ENCODE results near the gene ZBTB7C.

The ZBTB7C gene

GRCh38 chr18:48142353-48142752 is 266.8 kb downstream of the ZBTB7C start:
- no peak overlapping the region for H3K27ac ChIP-seq (ENCODE audit: low read length)
- no peak overlapping the region for H3K9ac ChIP-seq (ENCODE audit: low read depth, low read length)
- no peak overlapping the region for H3K4me3 ChIP-seq (ENCODE audit: low read length)
- no peaks in the 10 kb centered on the region for H3K36me3 ChIP-seq (ENCODE audit: insufficient read depth, low read depth, low read length)
- H3K4me1 ChIP-seq (ENCODE audit: insufficient read depth, low read length), result peaks cover 13% of the 10 kb centered on the region; the same call in 1 of the 2 replicates
- H3K27me3 ChIP-seq (ENCODE audit: insufficient read depth, low read length), result peaks cover 32% of the 10 kb centered on the region
- H3K9me3 ChIP-seq (ENCODE audit: insufficient read depth, low read depth, low read length), result no peaks in the 10 kb centered on the region

- Histone ChIP-seq H3K4me1 (ENCODE audit: insufficient read depth, low read length) (peaks cover 13% of the 10 kb centered on the region; the same call in 1 of the 2 replicates), H3K27ac (ENCODE audit: low read length) (no peak overlapping the region), H3K4me3 (ENCODE audit: low read length) (no peak overlapping the region), H3K27me3 (ENCODE audit: insufficient read depth, low read length) (peaks cover 48% of the 10 kb centered on the region), H3K9me3 (ENCODE audit: insufficient read depth, low read depth, low read length) (no peaks in the 10 kb centered on the region), H3K36me3 (ENCODE audit: insufficient read depth, low read depth, low read length) (no peaks in the 10 kb centered on the region), H3K9ac (ENCODE audit: low read depth, low read length) (no peak overlapping the region)
Measured at GRCh38 chr18:48140731-48141130, 268.5 kb downstream of the ZBTB7C start.

GRCh38 chr18:48139431-48140347 is 269.5 kb downstream of the ZBTB7C start:
- no peaks in the 10 kb centered on the region for H3K9me3 ChIP-seq (ENCODE audit: insufficient read depth, low read depth, low read length)
- H3K9ac ChIP-seq (ENCODE audit: low read depth, low read length), result no peak overlapping the region
- H3K36me3 ChIP-seq (ENCODE audit: insufficient read depth, low read depth, low read length), result no peaks in the 10 kb centered on the region
- no peak overlapping the region for H3K4me3 ChIP-seq (ENCODE audit: low read length)
- peaks cover 58% of the 10 kb centered on the region for H3K27me3 ChIP-seq (ENCODE audit: insufficient read depth, low read length)
- no peak overlapping the region for H3K27ac ChIP-seq (ENCODE audit: low read length)
- peaks cover 13% of the 10 kb centered on the region; the same call in 1 of the 2 replicates for H3K4me1 ChIP-seq (ENCODE audit: insufficient read depth, low read length)

GRCh38 chr18:48138660-48139430 is 270.3 kb downstream of the ZBTB7C start:
- no peak overlapping the region for H3K4me3 ChIP-seq (ENCODE audit: low read length)
- H3K9ac ChIP-seq (ENCODE audit: low read depth, low read length), result no peak overlapping the region
- H3K9me3 ChIP-seq (ENCODE audit: insufficient read depth, low read depth, low read length), result no peaks in the 10 kb centered on the region
- H3K27ac ChIP-seq (ENCODE audit: low read length), result no peak overlapping the region
- peaks cover 13% of the 10 kb centered on the region; the same call in 1 of the 2 replicates for H3K4me1 ChIP-seq (ENCODE audit: insufficient read depth, low read length)
- no peaks in the 10 kb centered on the region for H3K36me3 ChIP-seq (ENCODE audit: insufficient read depth, low read depth, low read length)
- H3K27me3 ChIP-seq (ENCODE audit: insufficient read depth, low read length), result peaks cover 67% of the 10 kb centered on the region

- Histone ChIP-seq H3K4me3 (ENCODE audit: low read length) (no peak overlapping the region; the same call in 1 of the 2 replicates), H3K4me1 (ENCODE audit: insufficient read depth, low read length) (peaks cover 13% of the 10 kb centered on the region; the same call in 1 of the 2 replicates), H3K9me3 (ENCODE audit: insufficient read depth, low read depth, low read length) (no peaks in the 10 kb centered on the region), H3K36me3 (ENCODE audit: insufficient read depth, low read depth, low read length) (no peaks in the 10 kb centered on the region), H3K27ac (ENCODE audit: low read length) (no peak overlapping the region), H3K27me3 (ENCODE audit: insufficient read depth, low read length) (peaks cover 68% of the 10 kb centered on the region), H3K9ac (ENCODE audit: low read depth, low read length) (no peak overlapping the region)
Measured at GRCh38 chr18:48138210-48138609, 271.0 kb downstream of the ZBTB7C start.

- no peak overlapping the region for H3K27ac ChIP-seq (ENCODE audit: low read length)
- no peak overlapping the region for H3K9ac ChIP-seq (ENCODE audit: low read depth, low read length)
- peak overlapping the region; percentile 76 for H3K4me3 ChIP-seq (ENCODE audit: low read length)
- H3K36me3 ChIP-seq (ENCODE audit: insufficient read depth, low read depth, low read length), result no peaks in the 10 kb centered on the region
- no peaks in the 10 kb centered on the region for H3K9me3 ChIP-seq (ENCODE audit: insufficient read depth, low read depth, low read length)
- peaks cover 70% of the 10 kb centered on the region for H3K27me3 ChIP-seq (ENCODE audit: insufficient read depth, low read length)
- H3K4me1 ChIP-seq (ENCODE audit: insufficient read depth, low read length), result peaks cover 13% of the 10 kb centered on the region; the same call in 1 of the 2 replicates
Measured at GRCh38 chr18:48137374-48138081, 271.7 kb downstream of the ZBTB7C start.

GRCh38 chr18:48136827-48137373 is 272.3 kb downstream of the ZBTB7C start:
- H3K4me1 ChIP-seq (ENCODE audit: insufficient read depth, low read length), result peaks cover 13% of the 10 kb centered on the region; the same call in 1 of the 2 replicates
- H3K9ac ChIP-seq (ENCODE audit: low read depth, low read length), result no peak overlapping the region
- H3K27me3 ChIP-seq (ENCODE audit: insufficient read depth, low read length), result peaks cover 71% of the 10 kb centered on the region
- H3K9me3 ChIP-seq (ENCODE audit: insufficient read depth, low read depth, low read length), result no peaks in the 10 kb centered on the region
- no peak overlapping the region for H3K27ac ChIP-seq (ENCODE audit: low read length)
- H3K4me3 ChIP-seq (ENCODE audit: low read length), result peak overlapping the region; percentile 76
- no peaks in the 10 kb centered on the region for H3K36me3 ChIP-seq (ENCODE audit: insufficient read depth, low read depth, low read length)

GRCh38 chr18:48136051-48136826 is 272.9 kb downstream of the ZBTB7C start:
- Histone ChIP-seq H3K4me3 (ENCODE audit: low read length) (peak overlapping the region; percentile 76), H3K4me1 (ENCODE audit: insufficient read depth, low read length) (peaks cover 11% of the 10 kb centered on the region; the same call in 1 of the 2 replicates), H3K27me3 (ENCODE audit: insufficient read depth, low read length) (peaks cover 71% of the 10 kb centered on the region), H3K9me3 (ENCODE audit: insufficient read depth, low read depth, low read length) (no peaks in the 10 kb centered on the region), H3K36me3 (ENCODE audit: insufficient read depth, low read depth, low read length) (no peaks in the 10 kb centered on the region), H3K27ac (ENCODE audit: low read length) (no peak overlapping the region), H3K9ac (ENCODE audit: low read depth, low read length) (no peak overlapping the region)

- H3K9me3 ChIP-seq (ENCODE audit: insufficient read depth, low read depth, low read length), result no peaks in the 10 kb centered on the region
- no peak overlapping the region for H3K27ac ChIP-seq (ENCODE audit: low read length)
- H3K4me3 ChIP-seq (ENCODE audit: low read length), result peak overlapping the region; percentile 76; the same call in 1 of the 2 replicates
- H3K9ac ChIP-seq (ENCODE audit: low read depth, low read length), result no peak overlapping the region
- peaks cover 9% of the 10 kb centered on the region; the same call in 1 of the 2 replicates for H3K4me1 ChIP-seq (ENCODE audit: insufficient read depth, low read length)
- H3K27me3 ChIP-seq (ENCODE audit: insufficient read depth, low read length), result peaks cover 71% of the 10 kb centered on the region
- no peaks in the 10 kb centered on the region for H3K36me3 ChIP-seq (ENCODE audit: insufficient read depth, low read depth, low read length)
Measured at GRCh38 chr18:48135436-48135966, 273.7 kb downstream of the ZBTB7C start.

GRCh38 chr18:48134609-48135008 is 274.6 kb downstream of the ZBTB7C start:
- no peak overlapping the region for H3K27ac ChIP-seq (ENCODE audit: low read length)
- H3K4me3 ChIP-seq (ENCODE audit: low read length), result no peak overlapping the region
- H3K9me3 ChIP-seq (ENCODE audit: insufficient read depth, low read depth, low read length), result no peaks in the 10 kb centered on the region
- H3K27me3 ChIP-seq (ENCODE audit: insufficient read depth, low read length), result peaks cover 62% of the 10 kb centered on the region
- no peaks in the 10 kb centered on the region for H3K36me3 ChIP-seq (ENCODE audit: insufficient read depth, low read depth, low read length)
- no peak overlapping the region for H3K9ac ChIP-seq (ENCODE audit: low read depth, low read length)
- peaks cover 9% of the 10 kb centered on the region; the same call in 1 of the 2 replicates for H3K4me1 ChIP-seq (ENCODE audit: insufficient read depth, low read length)
